Stimulated activated naive CD8-positive, alpha-beta T cell treated with anti-CD3 and anti-CD28 coated beads, Interleukin-15, amount 100 ng/mL, for 72 hours (primary cell): ENCODE results near the gene LGMN.

Source experiments
- ATAC-seq: fragments of 150-1000 bp; cut with Tn5 transposase; 2 replicates; pipeline ENCODE4 v1.10.0; 2021; ENCODE audit warnings: mild to moderate bottlenecking, moderate library complexity
- DNase-seq, 2 donors: peaks; one replicate each; pipeline ENCODE4 v3.0.0; 2021 to 2022
- H3K27ac Mint-ChIP-seq, 2 donors: one replicate each; pipeline ENCODE4 v1.8.0; 2022; ENCODE audit warnings: mild to moderate bottlenecking in 2 of 2, mixed read lengths in 2 of 2, moderate library complexity in 2 of 2
- H3K27me3 Mint-ChIP-seq: one replicate; pipeline ENCODE4 v1.8.0; 2022; ENCODE audit warnings: mixed read lengths
- H3K4me1 Mint-ChIP-seq: one replicate; pipeline ENCODE4 v1.8.0; 2022; ENCODE audit warnings: mild to moderate bottlenecking, mixed read lengths
- H3K4me3 Mint-ChIP-seq, 2 donors: one replicate each; pipeline ENCODE4 v1.8.0; 2022; ENCODE audit warnings: mild to moderate bottlenecking in 2 of 2, mixed read lengths in 2 of 2, moderate library complexity in 1 of 2
- H3K9me3 Mint-ChIP-seq, 2 donors: one replicate each; pipeline ENCODE4 v1.8.0; 2022; ENCODE audit warnings: mixed read lengths in 2 of 2

The LGMN gene

GRCh38 chr14:92696366-92696765, 52.1 kb downstream of the LGMN start:
- H3K4me1 Mint-ChIP-seq = peaks cover 43% of the 10 kb centered on the region
- H3K9me3 Mint-ChIP-seq = no peaks in the 10 kb centered on the region
- DNase-seq (no peak), ATAC-seq (no peak)
- H3K4me3 Mint-ChIP-seq = no peak overlapping the region
- peak overlapping the region in 1 of 2 donors; percentile 96 for H3K27ac Mint-ChIP-seq
- peaks cover 10% of the 10 kb centered on the region for H3K27me3 Mint-ChIP-seq

GRCh38 chr14:92695562-92695961, 52.9 kb downstream of the LGMN start:
- H3K9me3 Mint-ChIP-seq = no peaks in the 10 kb centered on the region
- peaks cover 45% of the 10 kb centered on the region for H3K4me1 Mint-ChIP-seq
- DNase-seq = no peak
- H3K27ac Mint-ChIP-seq = no peak overlapping the region
- H3K27me3 Mint-ChIP-seq = peaks cover 7% of the 10 kb centered on the region
- no peak overlapping the region for H3K4me3 Mint-ChIP-seq
- ATAC-seq = no peak

GRCh38 chr14:92694807-92695206, 53.6 kb downstream of the LGMN start:
- ATAC-seq = no peak
- no peaks in the 10 kb centered on the region for H3K9me3 Mint-ChIP-seq
- peak overlapping the region in 1 of 2 donors; percentile 75 for H3K27ac Mint-ChIP-seq
- DNase-seq = no peak
- H3K4me1 Mint-ChIP-seq = peaks cover 53% of the 10 kb centered on the region
- no peak overlapping the region for H3K4me3 Mint-ChIP-seq
- H3K27me3 Mint-ChIP-seq = peaks cover 7% of the 10 kb centered on the region

DNA sequence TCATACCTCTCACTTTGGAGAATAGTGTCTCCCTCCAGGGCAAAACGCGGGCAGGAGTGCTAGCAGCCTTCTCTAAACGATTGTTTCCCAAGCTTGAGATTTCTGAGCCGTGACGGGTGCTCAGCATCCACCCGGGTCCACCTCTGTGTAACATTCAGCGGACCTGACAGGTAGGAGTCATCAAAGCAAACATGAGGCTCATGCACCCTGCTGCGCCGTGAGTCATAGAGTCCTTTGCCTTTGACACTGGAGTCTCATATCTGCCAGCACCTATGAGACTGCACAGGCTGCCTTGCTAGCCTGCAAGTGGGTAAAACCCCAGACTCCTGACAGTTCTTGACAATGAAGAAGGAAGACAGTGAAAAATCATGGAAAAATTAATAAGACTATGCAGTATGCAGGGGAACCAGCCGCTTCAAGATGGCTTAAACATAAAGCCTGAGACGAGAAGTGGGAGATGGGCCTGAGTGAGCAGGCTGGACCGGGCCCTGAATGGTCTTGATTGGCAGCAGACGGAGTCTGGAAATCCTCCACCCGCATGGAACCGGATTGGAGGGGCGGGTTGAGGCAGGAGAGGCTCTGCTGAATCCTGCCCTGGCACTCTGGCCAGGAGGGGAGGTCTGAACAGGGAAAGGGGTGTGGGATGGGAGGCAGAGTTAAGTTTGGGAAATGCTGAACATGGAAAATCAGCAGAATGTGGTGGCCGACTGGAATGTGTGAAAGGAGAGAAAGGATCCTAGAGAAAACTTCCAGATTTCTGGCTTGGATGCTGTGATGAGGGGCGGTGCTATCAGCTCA, 54.2 kb downstream of the LGMN start:
- ATAC-seq (peak; percentile 55), DNase-seq (no peak)
- Mint-ChIP-seq H3K4me3 (no peak overlapping the region), H3K4me1 (peaks cover 54% of the 10 kb centered on the region), H3K9me3 (no peaks in the 10 kb centered on the region), H3K27me3 (peaks cover 7% of the 10 kb centered on the region), H3K27ac (peak overlapping the region in 1 of 2 donors; percentile 75)

DNA sequence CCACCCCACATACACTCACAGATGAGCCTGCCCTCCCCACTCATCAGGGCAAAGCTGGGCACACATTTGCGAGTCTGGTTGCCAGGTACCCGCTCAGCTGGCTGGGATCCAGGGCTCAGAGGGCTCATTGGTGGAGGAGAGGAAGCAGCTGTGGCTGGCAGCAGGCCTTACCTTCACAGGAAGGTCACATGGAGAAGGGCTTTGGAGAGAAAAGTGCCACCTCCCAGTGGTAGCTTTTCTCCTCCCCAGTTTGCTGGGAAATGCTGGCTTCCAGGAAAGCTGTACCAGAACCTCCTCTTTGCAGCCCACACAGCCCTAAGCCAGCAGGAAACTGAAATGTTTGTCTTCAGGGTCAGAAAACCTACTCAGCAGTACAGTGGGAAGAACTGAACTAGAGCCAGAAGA, 55.6 kb downstream of the LGMN start:
- no peak overlapping the region for H3K4me3 Mint-ChIP-seq
- H3K4me1 Mint-ChIP-seq = peaks cover 60% of the 10 kb centered on the region
- ATAC-seq (peak; percentile 35), DNase-seq (no peak)
- peaks cover 7% of the 10 kb centered on the region for H3K27me3 Mint-ChIP-seq
- H3K27ac Mint-ChIP-seq = peak overlapping the region in 1 of 2 donors; percentile 91
- no peaks in the 10 kb centered on the region for H3K9me3 Mint-ChIP-seq

DNA sequence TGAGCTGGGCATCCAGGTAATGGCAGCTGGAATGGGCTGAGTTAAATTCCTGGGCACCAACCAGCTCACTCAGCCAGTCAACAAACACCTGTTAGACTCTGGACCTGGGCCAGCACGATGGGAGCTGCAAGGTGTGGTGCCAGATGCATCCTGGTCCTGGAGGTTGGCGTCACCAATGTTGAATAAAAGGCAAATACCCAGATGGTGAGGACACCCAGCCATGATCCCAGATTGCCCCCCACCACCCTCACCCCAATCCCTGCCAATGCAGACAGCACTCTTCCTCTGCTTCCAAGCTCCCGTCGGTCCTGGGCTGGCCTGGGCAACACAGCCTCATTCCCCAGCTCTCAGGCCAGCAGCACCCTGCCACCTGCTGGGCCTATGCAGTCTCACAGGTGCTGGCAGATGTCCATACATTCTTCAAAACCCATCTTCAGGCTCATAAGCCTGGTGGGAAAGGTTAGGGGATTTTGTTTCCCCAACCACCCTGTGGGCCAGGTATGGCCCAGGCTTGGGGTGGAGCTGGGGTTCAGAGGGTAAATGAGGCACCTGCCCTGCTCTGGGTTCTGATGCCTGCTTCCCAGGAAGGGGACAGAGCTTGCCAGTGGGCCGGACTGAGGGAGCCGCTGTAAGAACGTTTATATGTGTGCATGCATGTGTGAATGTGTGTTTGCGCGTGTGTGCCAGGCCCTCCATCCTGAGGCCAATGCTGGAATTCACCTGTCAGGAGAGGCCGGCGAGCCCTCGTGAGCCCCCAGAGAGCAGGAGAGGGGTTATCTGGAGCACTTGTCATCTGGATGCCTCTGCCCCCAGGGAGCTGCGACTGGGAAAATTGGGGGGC, 58.0 kb downstream of the LGMN start:
- Mint-ChIP-seq H3K4me1 (peaks cover 54% of the 10 kb centered on the region), H3K9me3 (no peaks in the 10 kb centered on the region), H3K27ac (peak overlapping the region in 1 of 2 donors; percentile 87), H3K27me3 (no peaks in the 10 kb centered on the region), H3K4me3 (no peak overlapping the region)
- ATAC-seq = no peak
- DNase-seq = no peak

DNA sequence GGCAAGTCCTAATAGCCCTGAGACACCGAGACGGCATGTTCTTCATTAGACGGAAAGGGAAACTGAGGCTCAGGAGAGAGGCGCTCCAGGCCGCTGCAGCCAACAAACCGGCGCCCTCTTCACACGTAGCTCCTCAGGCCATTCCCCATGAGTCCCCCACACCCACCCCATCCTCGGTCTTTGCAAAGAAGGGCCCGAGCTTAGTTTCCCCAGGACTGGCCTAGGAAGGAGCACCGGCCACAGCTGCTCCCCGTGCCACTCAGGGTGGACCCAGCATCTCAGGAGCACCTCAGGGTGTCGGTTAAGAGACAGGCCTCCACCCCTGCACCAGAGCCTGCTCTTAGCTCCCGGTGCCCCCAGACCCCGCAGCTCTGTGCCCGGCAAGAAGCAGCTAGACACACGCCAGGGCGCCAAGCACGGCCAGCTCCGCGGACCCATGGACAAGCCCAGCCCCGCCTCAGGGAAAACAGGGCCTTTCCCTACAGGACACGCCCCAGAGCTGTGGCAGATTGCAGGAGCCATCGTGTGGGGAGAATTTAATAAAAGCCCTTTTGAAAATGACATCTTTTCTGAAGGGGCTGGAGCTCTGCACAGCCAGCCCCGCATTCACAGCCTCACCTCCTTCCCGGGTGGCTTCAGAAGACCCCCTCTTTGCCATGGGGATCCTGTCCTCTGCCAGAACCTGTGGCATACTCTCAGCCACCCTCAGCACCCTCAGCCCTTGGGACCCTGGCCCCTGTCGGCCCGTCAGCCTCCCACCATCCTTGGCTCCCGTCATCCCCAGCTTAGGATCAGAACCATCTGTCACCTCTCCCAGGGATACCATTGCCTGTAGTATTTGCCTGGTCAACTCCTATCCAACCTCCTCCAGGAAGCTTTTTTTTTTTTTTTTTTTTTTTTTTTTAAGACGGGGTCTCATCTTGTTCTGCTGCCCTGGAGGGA, 59.7 kb downstream of the LGMN start:
- no peaks in the 10 kb centered on the region for H3K9me3 Mint-ChIP-seq
- H3K4me1 Mint-ChIP-seq = peaks cover 40% of the 10 kb centered on the region
- peak overlapping the region; percentile 34 to 46 for H3K27ac Mint-ChIP-seq
- ATAC-seq (no peak), DNase-seq (no peak)
- no peak overlapping the region for H3K4me3 Mint-ChIP-seq
- H3K27me3 Mint-ChIP-seq = no peaks in the 10 kb centered on the region

DNA sequence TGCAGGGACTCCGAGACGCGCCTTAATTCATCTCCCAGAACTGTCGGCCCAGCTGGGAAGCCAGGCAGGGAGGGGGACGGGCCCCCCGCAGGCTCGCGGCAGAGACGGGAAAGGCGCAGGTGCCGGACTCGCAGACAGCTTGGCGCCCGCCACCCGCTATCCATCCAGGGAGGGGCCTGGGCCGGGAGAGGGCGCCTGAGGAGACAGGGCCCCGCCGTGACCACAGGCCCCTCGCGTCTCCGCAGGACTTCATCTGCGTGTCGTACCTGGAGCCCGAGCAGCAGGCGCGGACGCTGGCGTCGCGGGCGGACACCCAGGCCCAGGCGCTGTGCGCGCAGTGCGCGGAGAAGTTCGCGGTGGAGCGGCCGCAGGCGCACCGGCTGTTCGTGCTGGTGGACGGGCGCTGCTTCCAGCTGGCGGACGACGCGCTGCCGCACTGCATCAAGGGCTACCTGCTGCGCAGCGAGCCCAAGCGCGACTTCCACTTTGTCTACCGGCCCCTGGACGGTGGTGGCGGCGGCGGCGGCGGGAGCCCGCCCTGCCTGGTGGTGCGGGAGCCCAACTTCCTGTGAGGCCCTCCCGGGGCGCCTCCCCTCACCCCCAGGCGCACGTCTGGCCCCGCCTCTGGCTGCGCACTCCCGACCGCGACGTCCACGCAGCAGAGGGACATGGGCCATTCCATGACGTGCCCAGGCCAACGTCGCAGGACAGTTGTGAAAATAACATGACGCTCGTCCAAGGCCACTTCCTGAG, 60.6 kb downstream of the LGMN start:
- no peak overlapping the region for H3K4me3 Mint-ChIP-seq
- no peak overlapping the region for H3K27ac Mint-ChIP-seq
- peaks cover 35% of the 10 kb centered on the region for H3K4me1 Mint-ChIP-seq
- no peaks in the 10 kb centered on the region for H3K27me3 Mint-ChIP-seq
- peak; percentile 26 for ATAC-seq
- no peak for DNase-seq
- no peaks in the 10 kb centered on the region for H3K9me3 Mint-ChIP-seq

DNA sequence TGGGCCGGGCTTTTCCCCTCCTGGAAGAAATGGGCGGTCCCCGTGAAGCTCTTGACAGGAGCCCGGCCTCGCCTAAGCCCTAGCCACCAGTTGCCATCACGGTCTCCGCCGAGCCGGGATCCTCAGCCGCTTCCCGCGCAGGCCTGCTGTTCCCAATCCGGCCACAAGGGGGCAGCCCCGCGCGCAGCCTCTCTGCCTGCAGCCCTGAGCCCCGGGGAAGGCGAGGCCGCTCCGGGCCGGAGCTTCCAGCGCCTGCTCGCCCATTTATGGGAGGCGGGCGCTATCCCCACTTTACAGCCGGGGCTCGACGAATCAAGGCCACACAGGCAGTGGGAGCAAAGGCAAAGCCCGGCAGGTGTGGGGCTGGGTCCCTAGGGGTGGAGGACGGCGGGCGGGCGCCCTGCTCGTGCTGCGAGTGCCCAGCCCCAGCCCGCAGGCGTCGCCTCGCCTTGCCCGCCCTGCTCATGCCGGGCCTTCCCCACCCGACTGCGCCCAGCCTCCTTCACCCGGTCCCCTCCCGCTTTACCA, 61.5 kb downstream of the LGMN start:
- Mint-ChIP-seq H3K27ac (peak overlapping the region in 1 of 2 donors; percentile 71), H3K27me3 (no peaks in the 10 kb centered on the region), H3K4me1 (peaks cover 35% of the 10 kb centered on the region), H3K9me3 (no peaks in the 10 kb centered on the region), H3K4me3 (no peak overlapping the region)
- ATAC-seq (peak; percentile 58), DNase-seq (peak in 1 of 2 donors; percentile 68)

- Mint-ChIP-seq H3K27me3 (no peaks in the 10 kb centered on the region), H3K4me3 (no peak overlapping the region), H3K27ac (peak overlapping the region in 1 of 2 donors; percentile 27), H3K4me1 (peaks cover 31% of the 10 kb centered on the region), H3K9me3 (no peaks in the 10 kb centered on the region)
- DNase-seq = no peak
- ATAC-seq = peak; percentile 49
These were observed 62.0 kb downstream of the LGMN start for GRCh38 chr14:92686411-92686899.

- H3K27ac Mint-ChIP-seq = peak overlapping the region; percentile 86 to 93
- H3K4me3 Mint-ChIP-seq = no peak overlapping the region
- ATAC-seq (no peak), DNase-seq (no peak)
- H3K9me3 Mint-ChIP-seq = no peaks in the 10 kb centered on the region
- no peaks in the 10 kb centered on the region for H3K27me3 Mint-ChIP-seq
- H3K4me1 Mint-ChIP-seq = peaks cover 37% of the 10 kb centered on the region
These were observed 62.6 kb downstream of the LGMN start for GRCh38 chr14:92685784-92686355.

DNA sequence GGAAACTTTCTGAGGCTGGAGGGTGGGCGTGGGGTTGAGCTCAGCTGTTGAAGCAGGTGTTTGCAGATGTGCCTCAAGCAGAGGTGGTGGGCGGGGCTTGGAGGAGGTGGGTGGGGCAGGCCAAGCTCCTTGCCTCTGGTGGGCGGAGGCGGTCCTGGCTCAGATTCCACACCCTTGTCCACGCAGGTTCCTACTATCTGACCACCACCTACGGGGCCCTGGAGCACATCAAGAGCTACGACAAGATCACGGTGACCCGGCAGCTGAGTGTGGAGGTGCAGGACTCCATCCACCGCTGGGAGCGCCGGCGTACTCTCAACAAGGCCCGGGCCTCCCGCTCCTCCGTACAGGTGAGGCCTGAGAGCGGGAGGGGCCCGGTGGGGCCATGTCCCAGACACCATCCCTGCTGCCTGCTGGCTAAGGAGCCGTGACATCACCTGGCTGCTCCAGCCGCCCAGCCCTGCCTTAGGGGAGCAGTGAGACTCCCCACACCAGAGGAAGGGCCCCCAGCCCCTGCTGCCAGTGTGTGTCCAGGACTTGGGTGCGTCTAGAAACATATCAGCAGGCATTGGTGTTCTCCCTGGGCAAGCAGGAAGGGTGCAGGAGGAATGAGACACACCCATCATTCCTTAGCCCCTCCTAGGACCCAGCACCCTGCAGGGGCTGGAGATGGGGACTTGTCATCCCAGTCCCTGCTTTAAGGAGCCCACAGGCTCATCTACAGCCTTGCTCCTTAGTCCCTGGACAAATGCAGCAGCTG, 63.4 kb downstream of the LGMN start:
- DNase-seq (no peak), ATAC-seq (no peak)
- no peak overlapping the region for H3K27ac Mint-ChIP-seq
- H3K4me3 Mint-ChIP-seq = no peak overlapping the region
- no peaks in the 10 kb centered on the region for H3K27me3 Mint-ChIP-seq
- H3K9me3 Mint-ChIP-seq = no peaks in the 10 kb centered on the region
- peaks cover 38% of the 10 kb centered on the region for H3K4me1 Mint-ChIP-seq

GRCh38 chr14:92683041-92683440, 65.4 kb downstream of the LGMN start:
- H3K9me3 Mint-ChIP-seq = peaks cover under 1 to 2% of the 10 kb centered on the region in 2 donors
- H3K4me3 Mint-ChIP-seq = no peak overlapping the region
- no peak overlapping the region for H3K27ac Mint-ChIP-seq
- H3K27me3 Mint-ChIP-seq = no peaks in the 10 kb centered on the region
- DNase-seq (no peak), ATAC-seq (no peak)
- peaks cover 48% of the 10 kb centered on the region for H3K4me1 Mint-ChIP-seq
